Hematopoietic multipotent progenitor cell treated with erythropoietin and hydrocortisone succinate and interleukin-3 and kit ligand, for 8 days (in vitro differentiated cells): ENCODE results near the gene KCP.
A peak's percentile ranks its signal among the peaks of the same experiment; 100 is the strongest.
"Not testable (repeated sequence)": the region's sequence is repeated elsewhere in the genome, so short reads cannot be mapped to it uniquely, and the experiment has no call there.

Experiments used
- DNase-seq: peaks from one replicate; pipeline ENCODE4 v3.0.0-alpha.2; 2015

Gene KCP

GRCh38 chr7:128910569-128910945, at the start of gene KCP:
Gene KCP (minus strand): TSS chr7:128910709. CDS start chr7:128910676, 33 bp downstream.
- no peak for DNase-seq

- no peak for DNase-seq
These were observed 48.8 kb upstream of the KCP start for GRCh38 chr7:128959296-128959695.

GRCh38 chr7:128955981-128956380, 45.5 kb upstream of the KCP start:
- no peak for DNase-seq

GRCh38 chr7:128954830-128955802, 44.6 kb upstream of the KCP start:
- DNase-seq, result no peak

- no peak for DNase-seq
These were observed 43.6 kb upstream of the KCP start for GRCh38 chr7:128954150-128954549.

GRCh38 chr7:128951296-128951695, 40.8 kb upstream of the KCP start:
- DNase-seq, result no peak

GRCh38 chr7:128948976-128949760, 38.7 kb upstream of the KCP start:
- DNase-seq, result peak; percentile 20

GRCh38 chr7:128948312-128948973, 37.9 kb upstream of the KCP start:
- no peak for DNase-seq

GRCh38 chr7:128947854-128948253, 37.3 kb upstream of the KCP start:
- no peak for DNase-seq

GRCh38 chr7:128946936-128947830, 36.7 kb upstream of the KCP start:
- no peak for DNase-seq

- no peak for DNase-seq
These were observed 35.3 kb upstream of the KCP start for GRCh38 chr7:128945668-128946366.

GRCh38 chr7:128944487-128945236, 34.2 kb upstream of the KCP start:
- DNase-seq, result no peak

GRCh38 chr7:128943251-128943650, 32.7 kb upstream of the KCP start:
- not testable (repeated sequence) for DNase-seq

GRCh38 chr7:128941946-128942526, 31.5 kb upstream of the KCP start:
- no peak for DNase-seq

- DNase-seq, result no peak
These were observed 30.9 kb upstream of the KCP start for GRCh38 chr7:128941323-128941890.

GRCh38 chr7:128940494-128941322, 30.2 kb upstream of the KCP start:
- peak; percentile 47 for DNase-seq

- DNase-seq, result peak; percentile 47
These were observed 29.4 kb upstream of the KCP start for GRCh38 chr7:128939861-128940410.

GRCh38 chr7:128939075-128939860, 28.8 kb upstream of the KCP start:
- no peak for DNase-seq
